Measurements from ENCODE around the gene CFC1B.
"Not testable (repeated sequence)": the region's sequence is repeated elsewhere in the genome, so short reads cannot be mapped to it uniquely, and the experiment has no call there.

CFC1B gene

GRCh38 chr2:130520992-130521391 lies at the start of gene CFC1B:
TSS of gene CFC1B (plus strand) at chr2:130521222. CDS start at chr2:130521485, 263 bp downstream.
- not testable (repeated sequence) for DNase-seq

- DNase-seq: not testable (repeated sequence)
These were observed 29.9 kb upstream of the CFC1B start for GRCh38 chr2:130491073-130491472.

- DNase-seq: not testable (repeated sequence)
These were observed 11.8 kb upstream of the CFC1B start, which contains the start of gene POTEI for GRCh38 chr2:130509228-130509627. TSS of gene POTEI (minus strand) at chr2:130509328. CDS start at chr2:130509235, 93 bp downstream.

GRCh38 chr2:130510807-130511746 lies 9.9 kb upstream of the CFC1B start:
- DNase-seq: not testable (repeated sequence)

- DNase-seq: not testable (repeated sequence)
These were observed 9.1 kb upstream of the CFC1B start for GRCh38 chr2:130511747-130512451.

DNA sequence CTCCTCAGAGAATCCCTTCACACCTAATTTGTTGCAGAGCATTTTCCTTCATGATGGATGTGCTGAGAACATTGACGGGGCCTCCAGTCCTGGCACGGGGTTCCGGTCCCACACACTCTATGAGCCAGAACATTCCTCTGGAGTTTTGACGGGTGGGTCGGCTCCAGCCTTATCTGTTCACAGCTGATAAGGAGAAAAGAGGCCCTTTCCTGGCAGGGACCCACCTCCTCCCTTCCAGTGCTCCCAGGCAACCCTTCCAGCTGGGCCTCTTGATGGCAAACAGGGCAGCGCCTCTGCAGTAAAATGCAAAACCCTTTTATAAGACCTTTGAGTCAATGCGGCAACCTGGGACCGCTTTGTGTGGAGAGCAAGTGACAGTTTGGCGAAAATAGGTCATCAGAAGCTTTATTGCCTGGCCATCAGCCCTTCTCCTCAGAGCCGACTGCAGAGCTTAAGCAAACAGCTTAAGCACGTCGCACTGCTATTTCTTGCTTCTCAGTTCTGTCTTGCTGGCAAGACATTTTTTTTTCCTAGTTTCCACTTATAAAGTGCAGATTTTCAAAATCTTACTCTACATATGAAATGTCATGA lies 2.4 kb upstream of the CFC1B start:
- not testable (repeated sequence) for DNase-seq

- not testable (repeated sequence) for DNase-seq
These were observed 1.4 kb downstream of the CFC1B start for GRCh38 chr2:130522390-130522789.

DNA sequence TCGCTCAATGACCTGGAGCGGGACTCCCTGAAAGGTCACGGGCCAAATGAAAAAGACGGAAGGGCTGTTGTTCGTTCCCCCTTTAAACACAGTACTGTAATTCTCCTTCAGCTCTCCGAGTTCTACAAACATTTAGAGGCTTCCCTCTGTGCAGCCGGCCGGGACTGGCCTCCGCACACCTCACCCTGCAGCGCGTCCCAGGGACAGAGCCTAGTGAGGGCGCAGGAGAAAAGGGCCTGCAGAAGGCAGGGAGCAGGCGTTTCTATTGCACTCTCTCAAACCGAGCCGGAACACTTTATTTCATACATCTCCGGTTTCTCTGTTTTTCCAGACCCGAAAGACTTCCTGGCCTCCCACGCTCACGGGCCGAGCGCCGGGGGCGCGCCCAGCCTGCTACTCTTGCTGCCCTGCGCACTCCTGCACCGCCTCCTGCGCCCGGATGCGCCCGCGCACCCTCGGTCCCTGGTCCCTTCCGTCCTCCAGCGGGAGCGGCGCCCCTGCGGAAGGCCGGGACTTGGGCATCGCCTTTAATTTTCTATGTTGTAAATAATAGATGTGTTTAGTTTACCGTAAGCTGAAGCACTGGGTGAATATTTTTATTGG lies 6.4 kb downstream of the CFC1B start:
- DNase-seq: not testable (repeated sequence)

- DNase-seq: not testable (repeated sequence)
These were observed 8.5 kb downstream of the CFC1B start for GRCh38 chr2:130529545-130529944.

GRCh38 chr2:130530212-130530611 lies 9.2 kb downstream of the CFC1B start:
- DNase-seq: not testable (repeated sequence)

DNA sequence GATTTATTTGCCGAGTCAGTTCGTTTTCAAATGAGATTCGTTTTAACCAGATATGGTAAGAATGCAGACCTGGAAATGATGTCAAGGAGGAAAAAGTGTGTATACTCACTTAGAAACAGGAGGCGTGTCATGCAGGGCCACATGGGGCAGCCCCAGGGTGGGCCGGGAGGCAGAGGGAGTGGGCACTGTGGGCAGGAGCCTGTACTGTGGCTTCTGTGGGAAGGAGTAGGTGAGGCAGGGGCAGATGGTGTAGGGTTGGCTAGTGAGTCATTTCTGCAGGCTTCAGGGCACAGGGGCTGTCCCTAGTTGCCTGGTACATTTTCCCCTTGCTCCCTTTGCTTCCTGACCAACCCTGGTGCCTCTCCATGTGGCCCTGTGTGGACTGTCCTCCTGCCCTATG lies 10.2 kb downstream of the CFC1B start:
- not testable (repeated sequence) for DNase-seq

DNA sequence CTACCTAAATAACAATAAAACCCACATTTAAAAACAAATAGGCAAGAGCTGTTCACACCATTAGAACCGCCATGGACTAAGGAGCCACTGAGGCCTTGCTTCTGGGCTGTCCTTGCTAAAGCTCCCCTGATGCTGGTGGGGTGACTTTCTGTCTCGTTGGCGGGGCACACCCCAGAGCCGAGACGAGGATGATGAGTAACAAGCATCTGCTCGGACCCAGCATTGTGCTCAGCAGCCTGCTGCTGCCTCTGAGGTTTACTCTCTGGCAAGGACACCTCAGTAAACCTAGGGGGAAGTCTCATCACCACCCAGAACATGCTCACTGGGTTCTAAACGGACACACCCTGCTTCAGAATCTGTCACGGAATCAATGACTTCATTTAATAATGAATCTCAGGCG lies 10.7 kb downstream of the CFC1B start:
- not testable (repeated sequence) for DNase-seq

GRCh38 chr2:130536654-130537053 lies 15.6 kb downstream of the CFC1B start:
- DNase-seq: not testable (repeated sequence)

DNA sequence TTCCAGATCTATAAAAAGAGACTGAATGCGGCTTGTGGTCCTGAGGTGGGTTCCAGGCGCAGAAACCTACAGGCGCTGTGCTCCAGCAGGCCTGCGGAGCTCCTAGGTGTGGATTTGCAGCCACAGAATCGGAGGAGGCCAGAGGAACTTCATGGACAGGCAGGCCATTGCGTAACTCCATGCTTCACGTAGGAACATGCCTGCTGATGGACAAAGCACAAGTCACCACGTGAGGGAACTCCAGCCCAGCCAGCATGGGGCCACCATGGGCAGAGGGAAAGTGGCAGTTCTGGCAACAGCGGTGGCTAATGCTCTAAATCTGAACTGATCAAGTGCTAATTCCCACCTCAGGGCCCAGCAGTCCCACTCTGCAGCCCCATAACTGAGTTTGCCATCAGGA lies 17.2 kb downstream of the CFC1B start:
- DNase-seq: not testable (repeated sequence)

GRCh38 chr2:130542789-130543188 lies 21.8 kb downstream of the CFC1B start:
- not testable (repeated sequence) for DNase-seq

GRCh38 chr2:130543785-130544528 lies 22.9 kb downstream of the CFC1B start:
- DNase-seq: not testable (repeated sequence)

GRCh38 chr2:130544978-130545377 lies 24.0 kb downstream of the CFC1B start:
- not testable (repeated sequence) for DNase-seq

GRCh38 chr2:130548418-130548817 lies 27.4 kb downstream of the CFC1B start:
- not testable (repeated sequence) for DNase-seq

DNA sequence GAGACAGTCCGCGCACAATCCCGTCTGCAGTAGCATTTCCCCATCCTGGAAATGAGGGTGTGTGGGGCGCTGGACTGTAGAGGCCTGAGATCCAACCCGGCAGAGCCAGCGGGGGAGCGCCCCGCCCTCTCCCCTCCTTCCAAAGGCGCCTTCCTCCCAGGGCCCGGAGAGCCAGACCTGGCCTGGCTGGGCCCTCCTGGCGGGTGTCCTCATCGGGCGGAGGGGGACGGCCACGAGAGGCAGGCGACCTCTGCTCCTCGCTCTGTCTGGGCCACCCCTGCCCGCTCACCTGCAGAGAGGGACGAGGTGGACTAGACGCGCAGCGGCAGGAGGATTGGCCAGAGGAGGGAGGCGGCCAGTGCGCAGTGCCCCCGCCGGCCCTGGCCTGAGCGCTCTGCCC lies 28.5 kb downstream of the CFC1B start:
- DNase-seq: not testable (repeated sequence)

DNA sequence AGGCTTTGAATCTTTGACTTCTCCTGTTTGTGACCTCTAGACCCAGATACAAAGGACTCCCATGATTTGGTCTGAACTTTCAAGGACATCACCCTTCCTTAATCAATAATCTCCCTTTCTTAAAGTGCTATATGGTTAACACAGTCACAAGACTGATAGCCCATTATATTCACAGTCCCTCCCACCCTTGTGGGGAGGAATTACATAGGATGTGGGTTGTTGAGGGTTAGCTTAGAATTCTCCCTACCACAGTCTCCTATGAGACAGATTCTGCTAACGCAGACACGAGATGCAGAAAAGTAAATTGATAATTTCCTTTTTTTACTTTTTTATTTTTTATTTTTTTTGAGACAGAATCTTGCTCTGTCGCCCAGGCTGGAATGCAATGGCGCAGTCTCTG lies 33.2 kb downstream of the CFC1B start:
- DNase-seq: not testable (repeated sequence)

- DNase-seq: not testable (repeated sequence)
These were observed 35.4 kb downstream of the CFC1B start for GRCh38 chr2:130556441-130556840.

- not testable (repeated sequence) for DNase-seq
These were observed 45.1 kb downstream of the CFC1B start for GRCh38 chr2:130566165-130566564.

Measured in CD4-positive, alpha-beta T cell treated with Interleukin-10 for 1 hour (primary cell).